NAMALWA (cell line): ENCODE data around the gene KRTAP9-9.
"Not testable (repeated sequence)": the region's sequence is repeated elsewhere in the genome, so short reads cannot be mapped to it uniquely, and the experiment has no call there.

Source experiments
- DNase-seq: peaks from one replicate; pipeline ENCODE4 v3.0.0-alpha.2; 2015; ENCODE audit warnings: low spot score

Gene KRTAP9-9

GRCh38 chr17:41265078-41265477 lies 9.9 kb downstream of the KRTAP9-9 start, which contains the start of gene KRTAP9-6:
KRTAP9-6 (plus strand) TSS chr17:41265378; CDS start chr17:41265378, 0 bp downstream.
- no peak for DNase-seq

- no peak for DNase-seq
These were observed 12.5 kb downstream of the KRTAP9-9 start for GRCh38 chr17:41267711-41268110.

GRCh38 chr17:41271323-41271722 lies 16.1 kb downstream of the KRTAP9-9 start:
- DNase-seq, result not testable (repeated sequence)

- no peak for DNase-seq
These were observed 16.7 kb downstream of the KRTAP9-9 start for GRCh38 chr17:41271858-41272257.

GRCh38 chr17:41275648-41276190 lies 20.5 kb downstream of the KRTAP9-9 start, which contains the start of gene KRTAP9-7:
KRTAP9-7 (plus strand) TSS chr17:41275698; CDS start chr17:41275698, 0 bp downstream.
- not testable (repeated sequence) for DNase-seq

- DNase-seq, result no peak
These were observed 23.2 kb downstream of the KRTAP9-9 start for GRCh38 chr17:41278176-41278955.

GRCh38 chr17:41284043-41284442 lies 28.9 kb downstream of the KRTAP9-9 start:
- DNase-seq, result no peak

GRCh38 chr17:41284546-41284945 lies 29.4 kb downstream of the KRTAP9-9 start:
- DNase-seq, result no peak

GRCh38 chr17:41287050-41287449 lies 31.9 kb downstream of the KRTAP9-9 start:
- DNase-seq, result no peak

- DNase-seq, result no peak
These were observed 38.8 kb downstream of the KRTAP9-9 start for GRCh38 chr17:41294016-41294415.

- no peak for DNase-seq
These were observed 41.7 kb downstream of the KRTAP9-9 start for GRCh38 chr17:41296846-41297245.

- no peak for DNase-seq
These were observed 43.4 kb downstream of the KRTAP9-9 start for GRCh38 chr17:41298458-41299135.

- no peak for DNase-seq
These were observed 46.1 kb downstream of the KRTAP9-9 start for GRCh38 chr17:41301204-41301790.

GRCh38 chr17:41301916-41302901 lies 47.0 kb downstream of the KRTAP9-9 start, which contains the start of gene KRTAP29-1:
KRTAP29-1 (minus strand) TSS chr17:41302851; CDS start chr17:41302851, 0 bp downstream.
- DNase-seq, result no peak

- DNase-seq, result no peak
These were observed 47.8 kb downstream of the KRTAP9-9 start for GRCh38 chr17:41302981-41303380.

- no peak for DNase-seq
These were observed 48.9 kb downstream of the KRTAP9-9 start for GRCh38 chr17:41304091-41304490.
